Measurements from ENCODE around the gene PCDHB16.

Gene PCDHB16

GRCh38 chr5:141234109-141234667 lies 52.0 kb downstream of the PCDHB16 start:
- no peak for DNase-seq
